ENCODE measurements around the gene ARHGAP26. TPM values are rescaled to one million over a fixed set of nuclear protein-coding genes. Genes with fewer than 3 reads are reported as not detected.

Gene ARHGAP26
- total and polyA plus RNA-seq, 2 of the 4 experiments (the other 2 are of a cell fraction), result 0.54 to 0.56 TPM

DNA sequence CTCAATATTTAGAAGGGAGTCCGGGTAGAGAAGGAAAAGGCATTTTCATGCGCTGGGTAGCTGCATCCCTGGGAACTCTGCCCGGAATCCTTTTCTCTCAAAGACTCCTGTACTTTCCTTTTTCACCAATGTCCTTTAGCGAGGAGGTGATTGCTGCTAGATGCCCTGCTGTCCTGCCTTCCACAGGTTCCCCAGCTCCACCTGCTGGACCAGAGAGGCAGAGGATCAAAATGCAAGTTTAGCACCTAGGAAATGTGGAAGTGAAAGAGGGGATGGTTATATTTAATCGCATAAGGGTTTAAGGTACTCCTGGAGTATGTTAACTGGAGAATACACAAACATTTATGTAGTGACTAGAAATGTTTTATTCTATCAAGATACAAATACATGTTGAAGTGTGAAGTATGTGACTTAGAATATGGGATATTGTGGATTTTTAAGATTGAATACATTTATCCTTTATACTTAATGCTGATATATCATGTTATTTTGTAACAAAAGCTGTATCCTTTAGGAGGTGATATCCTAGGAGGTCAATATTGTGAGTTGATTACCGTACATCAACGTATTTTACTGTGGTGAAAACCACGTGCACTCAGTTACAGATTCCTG is 145.7 kb downstream of the ARHGAP26 start:
- Histone ChIP-seq H2BK15ac (ENCODE audit: low read depth, low read length) (no peak overlapping the region), H3K56ac (ENCODE audit: extremely low read depth, insufficient read depth, low read length) (no peak overlapping the region), H3K27ac (ENCODE audit: insufficient read depth, low read length) (no peak overlapping the region), H2BK120ac (ENCODE audit: low read depth, low read length) (no peak overlapping the region), H3K4me3 (ENCODE audit: insufficient read depth, low read depth, low read length) (no peak overlapping the region), H3K79me1 (ENCODE audit: low read depth in 1 of 2, low read length in 2 of 2) (no peaks in the 10 kb centered on the region), H3K14ac (replicated peaks; ENCODE audit: low read depth, low read length) (no peak overlapping the region), H4K5ac (ENCODE audit: low read depth, low read length) (no peak overlapping the region), H4K20me1 (ENCODE audit: insufficient read depth, low read length) (no peaks in the 10 kb centered on the region), H2BK5ac (ENCODE audit: low read depth, low read length, poor library complexity, severe bottlenecking) (no peak overlapping the region), H2AK5ac (ENCODE audit: low read depth, low read length) (no peak overlapping the region), H3K36me3 (ENCODE audit: control insufficient read depth, insufficient read depth, low read length) (no peaks in the 10 kb centered on the region), H4K91ac (ENCODE audit: insufficient read depth, low read depth, low read length) (no peak overlapping the region), H3K4me2 (ENCODE audit: low read depth, low read length) (no peak overlapping the region), H4K8ac (ENCODE audit: low read depth in 2 of 2, low read length in 2 of 2) (no peak overlapping the region), H2AK9ac (replicated peaks; ENCODE audit: low read depth, low read length, poor library complexity) (no peak overlapping the region), H2BK20ac (ENCODE audit: low read depth, low read length) (no peak overlapping the region), H3K9me3 (ENCODE audit: control insufficient read depth, insufficient read depth, low read length) (no peaks in the 10 kb centered on the region), H3K4me1 (ENCODE audit: control insufficient read depth, insufficient read depth, low read length) (no peaks in the 10 kb centered on the region), H3K4ac (ENCODE audit: low read depth, low read length) (no peak overlapping the region), H3K9ac (ENCODE audit: low read depth, low read length) (no peak overlapping the region), H2AFZ (replicated peaks; ENCODE audit: low read length, poor library complexity) (no peak overlapping the region), H3K27me3 (ENCODE audit: control insufficient read depth, insufficient read depth, low read length) (no peaks in the 10 kb centered on the region), H3K9me1 (ENCODE audit: insufficient read depth, low read length) (no peaks in the 10 kb centered on the region), H3K23ac (ENCODE audit: low read depth, low read length) (no peak overlapping the region), H3K18ac (ENCODE audit: low read depth, low read length) (no peak overlapping the region)
- BruUV-seq (replicated peaks), result no TSS peak
- dilution Hi-C loops (cut with HindIII; ENCODE audit: low sequenced_read_pairs, unreplicated experiment), result no loop called here
- CTCF ChIA-PET, result interaction anchor here (0.5 to 2.4 kb wide), 5 partner anchors 10 to 203 kb away, joined by 3 to 10 read pairs (median 3); no protein-coding TSS in a partner anchor
- DNase-seq (peak; percentile 48), ATAC-seq (ENCODE audit: low read depth) (no peak; the same call in 1 of the 2 replicates)
- no CpG with 5 or more reads among the region's 8 CpGs for WGBS, 2 experiments (ENCODE audit: extremely low coverage in 2 of 2, insufficient read length in 1 of 2)
- POLR2A ChIA-PET (ENCODE audit: unreplicated experiment), result no interaction called here
- in situ Hi-C loops (cut with MboI; ENCODE audit: low sequenced_read_pairs), result loop anchor here (10.0 to 25.0 kb wide), 2 partner anchors 909 to 1246 kb away; partner anchors contain the start of genes KCTD16 and YIPF5
- peak; percentile 57 for TF ChIP-seq RAD21 (IDR thresholded peaks at IDR 0.05; ENCODE audit: low read length)
- no peak for TF ChIP-seq CHD1 (IDR thresholded peaks at IDR 0.05; ENCODE audit: low read depth, low read length)
- peak; percentile 48 for TF ChIP-seq SMC3 (IDR thresholded peaks at IDR 0.05; ENCODE audit: low read depth, low read length)
- TF ChIP-seq USF2 (IDR thresholded peaks at IDR 0.05; ENCODE audit: low read depth, low read length), result no peak
- no peak for TF ChIP-seq MAFK (IDR thresholded peaks at IDR 0.05; ENCODE audit: low read depth, low read length)
- TF ChIP-seq CTCF (conservative IDR thresholded peaks at IDR 0.05; ENCODE audit: low read depth, low read length), result peak; percentile 53
- TF ChIP-seq CEBPB (IDR thresholded peaks at IDR 0.05; ENCODE audit: low read depth, low read length), result no peak
- no peak for TF ChIP-seq MXI1 (IDR thresholded peaks at IDR 0.05; ENCODE audit: borderline replicate concordance, low read depth, low read length)
- TF ChIP-seq, protein P1, sequence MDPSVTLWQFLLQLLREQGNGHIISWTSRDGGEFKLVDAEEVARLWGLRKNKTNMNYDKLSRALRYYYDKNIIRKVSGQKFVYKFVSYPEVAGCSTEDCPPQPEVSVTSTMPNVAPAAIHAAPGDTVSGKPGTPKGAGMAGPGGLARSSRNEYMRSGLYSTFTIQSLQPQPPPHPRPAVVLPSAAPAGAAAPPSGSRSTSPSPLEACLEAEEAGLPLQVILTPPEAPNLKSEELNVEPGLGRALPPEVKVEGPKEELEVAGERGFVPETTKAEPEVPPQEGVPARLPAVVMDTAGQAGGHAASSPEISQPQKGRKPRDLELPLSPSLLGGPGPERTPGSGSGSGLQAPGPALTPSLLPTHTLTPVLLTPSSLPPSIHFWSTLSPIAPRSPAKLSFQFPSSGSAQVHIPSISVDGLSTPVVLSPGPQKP (IDR thresholded peaks at IDR 0.05; ENCODE audit: borderline replicate concordance, low read depth, low read length), result no peak
- intact Hi-C loops (cut with micrococcal nuclease), result no loop called here
